ENCODE results near the gene IL18RAP. TPM values are rescaled to one million over a fixed set of nuclear protein-coding genes. Genes with fewer than 3 reads are reported as not detected.

IL18RAP gene
- total RNA-seq, 1 experiment from 2014 or later, result not detected

- POLR2A ChIA-PET, result interaction anchor here (0.7 to 1.5 kb wide), 6 partner anchors 83 to 423 kb away, joined by 3 to 7 read pairs (median 4); no protein-coding TSS in a partner anchor
Measured at GRCh38 chr2:102442967-102443828, 20.2 kb downstream of the IL18RAP start.

GRCh38 chr2:102444233-102444632 lies 21.3 kb downstream of the IL18RAP start:
- no peaks in the 10 kb centered on the region for H3K36me3 Mint-ChIP-seq (ENCODE audit: insufficient read depth, unreplicated experiment)
- POLR2A ChIA-PET, result no interaction called here

More at GRCh38 chr2:102442967-102443828, 20.2 kb downstream of the IL18RAP start:
- Mint-ChIP-seq H3K27ac (ENCODE audit: low read depth, unreplicated experiment) (no peak overlapping the region), H3K36me3 (ENCODE audit: insufficient read depth, unreplicated experiment) (no peaks in the 10 kb centered on the region), H3K9me3 (ENCODE audit: unreplicated experiment) (no peaks in the 10 kb centered on the region), H3K4me3 (ENCODE audit: unreplicated experiment) (no peak overlapping the region), H3K4me1 (ENCODE audit: insufficient read depth, unreplicated experiment) (peaks cover 12% of the 10 kb centered on the region), H3K27me3 (ENCODE audit: insufficient read depth, unreplicated experiment) (no peaks in the 10 kb centered on the region)
- TF ChIP-seq CTCF (IDR thresholded peaks at IDR 0.05; ENCODE audit: unreplicated experiment), result peak; percentile 84
- CTCF ChIA-PET, result interaction anchor here (0.5 to 3.5 kb wide), 72 partner anchors 8 to 627 kb away, joined by 3 to 57 read pairs (median 4); partner anchors contain the start of genes IL18R1, IL18RAP, IL1RL1 and SLC9A4
- no TSS peak for BruUV-seq (replicated peaks)
- intact Hi-C loops (cut with micrococcal nuclease), result loop anchor here (1.0 to 10.0 kb wide), 4 partner anchors 84 to 1098 kb away; no protein-coding TSS in a partner anchor
- DNase-seq (ENCODE audit: unreplicated experiment), result peak; percentile 48

GRCh38 chr2:102446936-102447335 lies 24.0 kb downstream of the IL18RAP start:
- no peak overlapping the region for H3K27ac Mint-ChIP-seq (ENCODE audit: low read depth, unreplicated experiment)
- no TSS peak for BruUV-seq (replicated peaks)
- peaks cover 12% of the 10 kb centered on the region for H3K4me1 Mint-ChIP-seq (ENCODE audit: insufficient read depth, unreplicated experiment)
- H3K4me3 Mint-ChIP-seq (ENCODE audit: unreplicated experiment), result no peak overlapping the region
- no peaks in the 10 kb centered on the region for H3K9me3 Mint-ChIP-seq (ENCODE audit: unreplicated experiment)
- H3K27me3 Mint-ChIP-seq (ENCODE audit: insufficient read depth, unreplicated experiment), result no peaks in the 10 kb centered on the region
- POLR2A ChIA-PET, result no interaction called here
- no peaks in the 10 kb centered on the region for H3K36me3 Mint-ChIP-seq (ENCODE audit: insufficient read depth, unreplicated experiment)
- TF ChIP-seq CTCF (IDR thresholded peaks at IDR 0.05; ENCODE audit: unreplicated experiment), result no peak
- CTCF ChIA-PET, result interaction anchor here (0.6 to 3.6 kb wide), 8 partner anchors 14 to 1105 kb away, joined by 3 to 28 read pairs (median 8); partner anchors contain the start of gene IL18R1
- no peak for DNase-seq (ENCODE audit: unreplicated experiment)
- intact Hi-C loops (cut with micrococcal nuclease), result loop anchor here (5.0 to 10.0 kb wide), 3 partner anchors 260 to 1102 kb away; partner anchors contain the start of gene IL1RL2

More at GRCh38 chr2:102444233-102444632, 21.3 kb downstream of the IL18RAP start:
- H3K9me3 Mint-ChIP-seq (ENCODE audit: unreplicated experiment), result no peaks in the 10 kb centered on the region
- no peak overlapping the region for H3K4me3 Mint-ChIP-seq (ENCODE audit: unreplicated experiment)
- no TSS peak for BruUV-seq (replicated peaks)
- H3K4me1 Mint-ChIP-seq (ENCODE audit: insufficient read depth, unreplicated experiment), result peaks cover 12% of the 10 kb centered on the region
- no peak overlapping the region for H3K27ac Mint-ChIP-seq (ENCODE audit: low read depth, unreplicated experiment)
- no peaks in the 10 kb centered on the region for H3K27me3 Mint-ChIP-seq (ENCODE audit: insufficient read depth, unreplicated experiment)
- TF ChIP-seq CTCF (IDR thresholded peaks at IDR 0.05; ENCODE audit: unreplicated experiment), result no peak
- CTCF ChIA-PET, result interaction anchor here (0.5 to 3.5 kb wide), 35 partner anchors 9 to 1050 kb away, joined by 3 to 57 read pairs (median 7); partner anchors contain the start of genes IL18R1, IL18RAP and SLC9A4
- DNase-seq (ENCODE audit: unreplicated experiment), result no peak
- intact Hi-C loops (cut with micrococcal nuclease), result loop anchor here (10.0 kb wide), 1 partner anchor 1099 kb away; no protein-coding TSS in a partner anchor

Measured in MCF 10A (cell line).